Right cardiac atrium (tissue), 5 donors: ENCODE data around the gene IER5L. TPM values are rescaled to one million over a fixed set of nuclear protein-coding genes. Genes with fewer than 3 reads are reported as not detected.
"Not testable (repeated sequence)": the region's sequence is repeated elsewhere in the genome, so short reads cannot be mapped to it uniquely, and the experiment has no call there.

Experiments
- ATAC-seq, 2 donors: fragments of 200-7000 bp; cut with Tn5 transposase; one replicate each; pipeline versions ENCODE4 v1.8.0 to v1.9.1; 2020; ENCODE audit warnings: moderate library complexity in 2 of 2, mild to moderate bottlenecking in 1 of 2
- DNase-seq, 3 donors: peaks; one replicate each; pipeline ENCODE4 v3.0.0-alpha.2; 2020
- H3K27ac ChIP-seq: one replicate; pipeline ENCODE4 v1.5.1; 2013; ENCODE audit warnings: mild to moderate bottlenecking, low read length, control low read depth, moderate library complexity
- H3K27me3 ChIP-seq: one replicate; pipeline ENCODE4 v1.6.1; 2013; ENCODE audit not compliant: control insufficient read depth, insufficient read depth
- H3K4me1 ChIP-seq: one replicate; pipeline ENCODE4 v1.6.1; 2013; ENCODE audit warnings: low read length; ENCODE audit not compliant: control insufficient read depth, insufficient read depth
- H3K4me3 ChIP-seq: one replicate; pipeline ENCODE4 v1.5.1; 2013; ENCODE audit warnings: low read length, control low read depth
- H3K9me3 ChIP-seq: one replicate; pipeline ENCODE4 v1.6.1; 2013; ENCODE audit warnings: low read length; ENCODE audit not compliant: control insufficient read depth
- WGBS: extraction: QIAGEN DNeasy Blood & Tissue Kit; methylation state at CpG from one replicate; pipeline ENCODE4 v1.1.7; 2013; 5-methylcytosine and 5-hydroxymethylcytosine counted together
- intact Hi-C, 4 donors: fragments of 100-400 bp; cut with DNase I; formaldehyde crosslinking; loops; one replicate each; pipeline versions ENCODE4 v1.11.0 to v1.14.0; 2022 to 2023
- polyA plus RNA-seq: library from polyadenylated mRNA; stranded (reverse); fragments of 200-250 nt; gene quantifications from one replicate; pipeline ENCODE4 v1.2.3, GENCODE V29; 2013
- total RNA-seq, 4 donors: library from RNA; stranded (reverse); fragmentation: NEBNext Ultra II Directional; extraction: Animal tissue kit (Norgen Biotek cat#: 25700); gene quantifications; one replicate each; pipeline ENCODE4 v1.2.1, GENCODE V29; 2021
- donor health status: healthy with polysubstance abuse.
- donor health status: DM: no; HTN: yes; CAD: no.
- donor health status: DM: no; HTN: no; CAD: no.
- donor health status: DM: no; HTN: yes; CAD: no; lungs with severe emphysema.
- donor health status: DM: yes; HTN: yes; CAD: no.

IER5L gene
- total and polyA plus RNA-seq, 5 donors: 6.7 to 10.4 (median 8.7) TPM

DNA sequence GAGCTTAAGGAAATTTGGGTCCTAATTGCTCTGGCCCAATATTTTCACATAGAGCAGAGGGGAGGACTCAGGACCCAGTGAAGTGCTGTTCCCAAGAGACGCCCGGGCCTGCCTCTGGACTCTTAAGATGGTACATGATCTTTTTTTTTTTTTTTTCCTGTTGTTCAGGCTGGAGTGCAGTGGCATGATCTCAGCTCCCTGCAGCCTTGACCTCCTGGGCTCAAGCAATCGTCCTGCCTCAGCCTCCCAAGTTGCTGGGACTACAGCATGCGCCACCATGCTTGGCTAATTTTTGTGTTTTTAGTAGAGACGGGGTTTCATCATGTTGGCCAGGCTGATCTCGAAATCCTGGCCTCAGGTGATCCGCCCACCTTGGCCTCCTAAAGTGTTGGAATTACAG is 47.8 kb downstream of the IER5L start:
- intact Hi-C loops: loop anchor here (5.0 to 10.0 kb wide), 3 partner anchors 365 to 655 kb away; no protein-coding TSS in a partner anchor

DNA sequence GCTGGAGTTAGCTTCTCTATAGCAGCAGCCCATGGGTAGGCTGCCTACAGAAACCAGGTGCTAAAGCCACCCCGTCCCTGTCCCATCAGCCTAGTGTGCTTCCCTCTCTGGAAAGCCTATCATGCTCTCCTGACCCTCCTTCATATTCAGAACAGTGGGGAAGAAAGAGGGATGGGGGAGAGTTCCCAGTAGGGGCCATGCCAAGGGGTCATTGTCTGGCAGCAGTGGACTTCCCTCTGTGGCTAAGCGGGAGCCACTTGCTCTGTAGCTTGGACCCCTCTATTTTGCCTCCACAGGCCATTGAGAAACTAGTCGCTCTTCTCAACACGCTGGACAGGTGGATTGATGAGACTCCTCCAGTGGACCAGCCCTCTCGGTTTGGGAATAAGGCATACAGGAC is 49.4 kb downstream of the IER5L start:
- WGBS: 97% methylated on average over 5 of the region's 5 CpGs
- no peaks in the 10 kb centered on the region for H3K9me3 ChIP-seq
- no peak for ATAC-seq

More for the DNA sequence above, 47.8 kb downstream of the IER5L start:
- H3K27ac ChIP-seq, H3K4me3 ChIP-seq, ATAC-seq, H3K27me3 ChIP-seq, H3K4me1 ChIP-seq, H3K9me3 ChIP-seq: not testable (repeated sequence)
- DNase-seq: peak in 1 of 3 donors; percentile 52
- WGBS: 90% methylated on average over 7 of the region's 7 CpGs

DNA sequence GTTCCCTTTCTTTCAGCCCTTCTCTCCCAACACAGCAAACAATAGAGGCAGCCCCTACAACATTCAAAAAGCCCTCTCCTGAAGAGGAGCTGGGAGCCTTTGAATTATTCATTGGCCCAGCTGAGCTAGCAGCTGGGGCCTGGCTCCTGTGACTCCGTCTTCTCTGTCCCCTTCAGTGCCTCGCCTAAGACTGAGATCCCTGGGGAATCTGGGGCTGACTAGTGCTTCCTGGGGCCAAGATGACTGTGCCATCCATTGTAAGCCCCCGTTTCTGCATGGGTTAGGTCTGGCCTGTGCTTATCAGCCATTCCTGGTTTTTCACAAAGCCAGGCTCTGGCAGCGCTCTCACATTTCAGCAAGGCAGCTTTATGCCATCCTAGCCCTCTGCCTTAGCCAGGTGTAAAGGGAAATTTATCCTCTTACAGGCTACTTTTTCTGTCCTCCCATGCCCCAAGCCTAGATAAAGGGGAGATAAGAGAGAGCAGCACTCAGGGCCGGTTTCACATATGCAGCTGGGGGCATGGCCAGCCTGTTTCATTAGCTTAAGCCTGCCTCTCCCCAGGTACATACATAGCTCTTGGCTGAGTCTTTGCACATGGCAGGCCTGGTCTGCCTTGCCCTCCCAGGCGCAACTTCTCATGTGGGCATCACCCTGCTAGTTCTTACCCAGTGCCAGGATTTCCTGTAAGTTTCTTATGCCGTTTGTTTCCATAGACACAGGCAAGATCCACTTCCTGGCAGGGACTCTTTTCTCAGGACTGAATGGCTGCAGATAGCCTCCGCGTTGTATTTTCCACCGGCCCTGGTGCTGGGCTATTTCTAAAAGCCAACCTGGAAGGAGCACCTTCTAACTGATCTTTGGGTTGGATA is 51.1 kb downstream of the IER5L start:
- H3K27me3 ChIP-seq: no peaks in the 10 kb centered on the region
- 57% methylated on average over 10 of the region's 10 CpGs for WGBS
- intact Hi-C loops: no loop called here
- no peak overlapping the region for H3K27ac ChIP-seq
- no peaks in the 10 kb centered on the region for H3K4me1 ChIP-seq
- DNase-seq: peak in 2 of 3 donors; percentile 9 to 18
- H3K9me3 ChIP-seq: no peaks in the 10 kb centered on the region
- ATAC-seq: peak in 1 of 2 donors; percentile 9
- no peak overlapping the region for H3K4me3 ChIP-seq

More for the DNA sequence above, 49.4 kb downstream of the IER5L start:
- no peak for DNase-seq
- intact Hi-C loops: no loop called here
- Histone ChIP-seq H3K4me3 (no peak overlapping the region), H3K27ac (no peak overlapping the region), H3K4me1 (no peaks in the 10 kb centered on the region), H3K27me3 (no peaks in the 10 kb centered on the region)

Other genes starting within 250 kb of the IER5L start
- gene DOLK, start 230.7 kb downstream of the IER5L start, total RNA-seq: 10 to 100 TPM; 10.0 to 11.8 (median 11.2) TPM
- 9.6 TPM for gene DOLK, start 230.7 kb downstream of the IER5L start, polyA plus RNA-seq
- 10 to 100 TPM; 16.1 to 24.6 (median 17.8) TPM for gene NUP188, start 230.6 kb downstream of the IER5L start, total RNA-seq
- 9.8 TPM for gene NUP188, start 230.6 kb downstream of the IER5L start, polyA plus RNA-seq
- 10 to 100 TPM; 36.1 to 47.4 (median 40.2) TPM for gene SH3GLB2, start 149.9 kb downstream of the IER5L start, total RNA-seq
- gene SH3GLB2, start 149.9 kb downstream of the IER5L start, polyA plus RNA-seq: 45.1 TPM
- gene MIGA2, start 141.6 kb downstream of the IER5L start, total RNA-seq: 10 to 100 TPM; 30.3 to 40.7 (median 36.2) TPM
- 35.8 TPM for gene MIGA2, start 141.6 kb downstream of the IER5L start, polyA plus RNA-seq
- 1 to 10 TPM; 6.3 to 7.3 (median 6.8) TPM for gene DOLPP1, start 97.2 kb downstream of the IER5L start, total RNA-seq
- gene DOLPP1, start 97.2 kb downstream of the IER5L start, polyA plus RNA-seq: 3.3 TPM
- 10 to 100 TPM; 47.0 to 69.9 (median 56.8) TPM for gene CRAT, start 67.5 kb downstream of the IER5L start, total RNA-seq
- gene CRAT, start 67.5 kb downstream of the IER5L start, polyA plus RNA-seq: 63.3 TPM
- gene PTPA, start 66.8 kb downstream of the IER5L start, total RNA-seq: 100 to 1,000 TPM; 115 to 170 (median 144) TPM
- 147 TPM for gene PTPA, start 66.8 kb downstream of the IER5L start, polyA plus RNA-seq